Brain pericyte (primary cell): ENCODE results near the gene LITAFD.

Source experiments
- DNase-seq: peaks from one replicate; pipeline ENCODE4 v3.0.0-alpha.2; 2012; ENCODE audit warnings: low read depth, low spot score

The LITAFD gene

GRCh38 chr16:8920645-8921346 is 38.6 kb downstream of the LITAFD start:
- no peak for DNase-seq

GRCh38 chr16:8921347-8921984 is 39.3 kb downstream of the LITAFD start:
- no peak for DNase-seq

GRCh38 chr16:8923199-8923598 is 41.0 kb downstream of the LITAFD start:
- DNase-seq, result no peak

GRCh38 chr16:8924214-8924613 is 42.1 kb downstream of the LITAFD start:
- DNase-seq, result no peak

GRCh38 chr16:8925455-8925854 is 43.3 kb downstream of the LITAFD start:
- no peak for DNase-seq

GRCh38 chr16:8926827-8927226 is 44.7 kb downstream of the LITAFD start:
- DNase-seq, result no peak

GRCh38 chr16:8928467-8928957 is 46.4 kb downstream of the LITAFD start:
- no peak for DNase-seq

GRCh38 chr16:8929086-8929748 is 47.1 kb downstream of the LITAFD start:
- DNase-seq, result no peak

- DNase-seq, result peak; percentile 22
These were observed 49.7 kb downstream of the LITAFD start for GRCh38 chr16:8931859-8932258.

- DNase-seq, result no peak
These were observed 52.5 kb downstream of the LITAFD start for GRCh38 chr16:8934601-8935000.
